OCI-LY1 (cell line): ENCODE measurements around the gene TRAPPC12.

Experiments
- H2AFZ ChIP-seq: fragments of 200-600 bp; sonication (generic), shearing (Covaris generic); 2 replicates; pipeline ENCODE4 v1.6.0; 2014; ENCODE audit warnings: antibody characterized with exemption, mild to moderate bottlenecking, low read length
- H3F3A ChIP-seq: fragments of 200-600 bp; sonication (generic), shearing (Covaris generic); 2 replicates; pipeline ENCODE4 v1.6.0; 2014; ENCODE audit warnings: mild to moderate bottlenecking, antibody characterized with exemption, low read length, moderate library complexity; ENCODE audit not compliant: insufficient read depth
- H3K27ac ChIP-seq: fragments of 200-600 bp; sonication (generic); 2 replicates; pipeline ENCODE4 v1.5.1; 2014; ENCODE audit warnings: low read length, mixed run types, mild to moderate bottlenecking, low read depth; ENCODE audit not compliant: poor library complexity, severe bottlenecking
- H3K27me3 ChIP-seq: fragments of 200-600 bp; sonication (generic); 2 replicates; pipeline ENCODE4 v1.6.0; 2014; ENCODE audit warnings: antibody characterized with exemption, mild to moderate bottlenecking, low read length, moderate library complexity; ENCODE audit not compliant: insufficient read depth
- H3K36me3 ChIP-seq: fragments of 200-600 bp; sonication (generic); 2 replicates; pipeline ENCODE4 v1.6.1; 2014; ENCODE audit warnings: mild to moderate bottlenecking, antibody characterized with exemption, low read length, moderate library complexity, mixed read lengths; ENCODE audit not compliant: insufficient read depth
- H3K4me1 ChIP-seq: fragments of 200-600 bp; sonication (generic); 2 replicates; pipeline ENCODE4 v1.5.1; 2014; ENCODE audit warnings: mild to moderate bottlenecking, low read length, moderate library complexity; ENCODE audit not compliant: insufficient read depth, severe bottlenecking
- H3K4me2 ChIP-seq: fragments of 200-600 bp; sonication (generic), shearing (Covaris generic); 2 replicates; pipeline ENCODE4 v1.6.1; 2014; ENCODE audit warnings: low read length
- H3K4me3 ChIP-seq: fragments of 200-600 bp; sonication (generic); 2 replicates; pipeline ENCODE4 v1.5.1; 2014; ENCODE audit warnings: low read length, low read depth, mild to moderate bottlenecking, mixed read lengths; ENCODE audit not compliant: poor library complexity, severe bottlenecking
- H3K79me2 ChIP-seq: fragments of 200-600 bp; shearing (Covaris generic); 2 replicates; pipeline ENCODE4 v1.6.1; 2016; ENCODE audit warnings: mixed run types, low read length, mixed read lengths; ENCODE audit not compliant: insufficient read depth
- H3K9ac ChIP-seq: fragments of 200-600 bp; sonication (generic), shearing (Covaris generic); 2 replicates; pipeline ENCODE4 v1.6.1; 2014; ENCODE audit warnings: mild to moderate bottlenecking, low read length, mixed read lengths
- H3K9me2 ChIP-seq: fragments of 200-600 bp; sonication (generic), shearing (Covaris generic); 2 replicates; pipeline ENCODE4 v1.6.1; 2014; ENCODE audit warnings: low read depth, mild to moderate bottlenecking, low read length, mixed read lengths
- H3K9me3 ChIP-seq: fragments of 200-600 bp; shearing (Covaris generic); 2 replicates; pipeline ENCODE4 v1.6.1; 2014; ENCODE audit warnings: low read length, mixed read lengths
- H4K20me1 ChIP-seq: fragments of 200-600 bp; sonication (generic), shearing (Covaris generic); 2 replicates; pipeline ENCODE4 v1.6.0; 2016; ENCODE audit warnings: mild to moderate bottlenecking, low read length; ENCODE audit not compliant: insufficient read depth
- EZH2 ChIP-seq: fragments of 200-600 bp; sonication (generic), shearing (Covaris generic); IDR thresholded peaks from 2 replicates; pipeline ENCODE4 v1.8.0; 2017; ENCODE audit warnings: borderline replicate concordance, mixed run types, mild to moderate bottlenecking, antibody characterized with exemption, low read length, moderate library complexity, mixed read lengths
- TF ChIP-seq, protein P1 (sequence below): fragments of 200-600 bp; sonication (generic), shearing (Covaris generic); IDR thresholded peaks from 2 replicates; pipeline ENCODE4 v1.5.1; 2017; ENCODE audit warnings: mild to moderate bottlenecking, antibody characterized with exemption, low read length, moderate library complexity, mixed read lengths

TRAPPC12 gene

GRCh38 chr2:3468296-3468988, 88.9 kb downstream of the TRAPPC12 start:
- Histone ChIP-seq H3K27ac (no peak overlapping the region), H3K4me2 (no peak overlapping the region), H3K9me2 (no peaks in the 10 kb centered on the region), H3K9ac (no peak overlapping the region), H4K20me1 (no peaks in the 10 kb centered on the region), H3K36me3 (peaks cover 33% of the 10 kb centered on the region; the same call in 1 of the 2 replicates), H3K9me3 (no peaks in the 10 kb centered on the region), H3K4me3 (no peak overlapping the region), H3K27me3 (no peaks in the 10 kb centered on the region), H3K79me2 (no peaks in the 10 kb centered on the region), H3K4me1 (no peaks in the 10 kb centered on the region), H2AFZ (no peak overlapping the region), H3F3A (no peaks in the 10 kb centered on the region)
- TF ChIP-seq EZH2, result no peak
- TF ChIP-seq, protein P1, sequence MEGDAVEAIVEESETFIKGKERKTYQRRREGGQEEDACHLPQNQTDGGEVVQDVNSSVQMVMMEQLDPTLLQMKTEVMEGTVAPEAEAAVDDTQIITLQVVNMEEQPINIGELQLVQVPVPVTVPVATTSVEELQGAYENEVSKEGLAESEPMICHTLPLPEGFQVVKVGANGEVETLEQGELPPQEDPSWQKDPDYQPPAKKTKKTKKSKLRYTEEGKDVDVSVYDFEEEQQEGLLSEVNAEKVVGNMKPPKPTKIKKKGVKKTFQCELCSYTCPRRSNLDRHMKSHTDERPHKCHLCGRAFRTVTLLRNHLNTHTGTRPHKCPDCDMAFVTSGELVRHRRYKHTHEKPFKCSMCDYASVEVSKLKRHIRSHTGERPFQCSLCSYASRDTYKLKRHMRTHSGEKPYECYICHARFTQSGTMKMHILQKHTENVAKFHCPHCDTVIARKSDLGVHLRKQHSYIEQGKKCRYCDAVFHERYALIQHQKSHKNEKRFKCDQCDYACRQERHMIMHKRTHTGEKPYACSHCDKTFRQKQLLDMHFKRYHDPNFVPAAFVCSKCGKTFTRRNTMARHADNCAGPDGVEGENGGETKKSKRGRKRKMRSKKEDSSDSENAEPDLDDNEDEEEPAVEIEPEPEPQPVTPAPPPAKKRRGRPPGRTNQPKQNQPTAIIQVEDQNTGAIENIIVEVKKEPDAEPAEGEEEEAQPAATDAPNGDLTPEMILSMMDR, result no peak

- Histone ChIP-seq H4K20me1 (no peaks in the 10 kb centered on the region), H3K27ac (no peak overlapping the region), H3K4me1 (no peaks in the 10 kb centered on the region), H2AFZ (no peak overlapping the region), H3K4me2 (no peak overlapping the region), H3K27me3 (no peaks in the 10 kb centered on the region), H3K9me2 (no peaks in the 10 kb centered on the region), H3K4me3 (no peak overlapping the region), H3F3A (no peaks in the 10 kb centered on the region), H3K9me3 (no peaks in the 10 kb centered on the region), H3K79me2 (no peaks in the 10 kb centered on the region), H3K36me3 (peaks cover 38% of the 10 kb centered on the region; the same call in 1 of the 2 replicates), H3K9ac (no peak overlapping the region)
- TF ChIP-seq, protein P1, result no peak
- no peak for TF ChIP-seq EZH2
Observed at GRCh38 chr2:3469486-3469885, 90.0 kb downstream of the TRAPPC12 start.

GRCh38 chr2:3470166-3470651, 90.7 kb downstream of the TRAPPC12 start:
- Histone ChIP-seq H3K4me2 (no peak overlapping the region), H3K36me3 (peaks cover 38% of the 10 kb centered on the region; the same call in 1 of the 2 replicates), H3K9ac (no peak overlapping the region), H3K27ac (no peak overlapping the region), H3K4me3 (no peak overlapping the region), H3F3A (no peaks in the 10 kb centered on the region), H2AFZ (no peak overlapping the region), H3K9me3 (no peaks in the 10 kb centered on the region), H4K20me1 (no peaks in the 10 kb centered on the region), H3K27me3 (no peaks in the 10 kb centered on the region), H3K9me2 (no peaks in the 10 kb centered on the region), H3K4me1 (no peaks in the 10 kb centered on the region), H3K79me2 (no peaks in the 10 kb centered on the region)
- TF ChIP-seq, protein P1, result no peak
- no peak for TF ChIP-seq EZH2
